ENCODE results near the gene GNAS-AS1. TPM values are rescaled to one million over a fixed set of nuclear protein-coding genes. Genes with fewer than 3 reads are reported as not detected.

GNAS-AS1 gene
- total and polyA plus RNA-seq, 2 experiments from 2014 or later = 12.3 to 15.0 TPM

GRCh38 chr20:58891086-58891717 is 40.5 kb upstream of the GNAS-AS1 start:
- H3K27ac Mint-ChIP-seq = no peak overlapping the region
- H3K36me3 ChIP-seq (ENCODE audit: insufficient read depth) = no peaks in the 10 kb centered on the region
- peaks cover 19% of the 10 kb centered on the region for H3K27me3 Mint-ChIP-seq (ENCODE audit: insufficient read depth, low read depth, poor library complexity)
- peak; percentile 63 for DNase-seq (ENCODE audit: low spot score)
- no peak overlapping the region for H3K27ac ChIP-seq (ENCODE audit: low read depth)
- peaks cover 55% of the 10 kb centered on the region for H3K79me2 ChIP-seq (replicated peaks; ENCODE audit: insufficient read depth)
- peak overlapping the region; percentile 71 for H3K4me3 Mint-ChIP-seq
- H3K4me2 ChIP-seq = peak overlapping the region; percentile 88; the same call in 1 of the 2 replicates
- peaks cover 43% of the 10 kb centered on the region for H3K4me1 Mint-ChIP-seq
- ATAC-seq = peak; percentile 4; the same call in 2 of the 3 replicates
- H2AFZ ChIP-seq = no peak overlapping the region
- H3K9me3 Mint-ChIP-seq = no peaks in the 10 kb centered on the region; the same call in 1 of the 3 replicates
- H3K4me3 ChIP-seq = peak overlapping the region; percentile 83
- H3K27me3 ChIP-seq (ENCODE audit: insufficient read depth) = peaks cover 8% of the 10 kb centered on the region
- no peaks in the 10 kb centered on the region for H3K9me2 ChIP-seq (ENCODE audit: insufficient read depth)
- peak; percentile 14; the same call in 1 of the 2 replicates for TF ChIP-seq POLR2AphosphoS5 (IDR thresholded peaks at IDR 0.05; ENCODE audit: low read depth)
- no peak for TF ChIP-seq CREB1 (CRISPR knock-in tag; IDR thresholded peaks at IDR 0.05; ENCODE audit: low read depth)
- H3K36me3 Mint-ChIP-seq (ENCODE audit: low read depth) = peaks cover 43% of the 10 kb centered on the region
- peaks cover 40% of the 10 kb centered on the region for H3K4me1 ChIP-seq (ENCODE audit: insufficient read depth)
- H4K20me1 ChIP-seq (replicated peaks; ENCODE audit: insufficient read depth) = peaks cover 6% of the 10 kb centered on the region; the same call in 1 of the 2 replicates
- H3F3A ChIP-seq (replicated peaks; ENCODE audit: low read depth) = peaks cover 6% of the 10 kb centered on the region; the same call in 1 of the 2 replicates

GRCh38 chr20:58890518-58891085 is 39.9 kb upstream of the GNAS-AS1 start:
- peaks cover 49% of the 10 kb centered on the region for H3K79me2 ChIP-seq (replicated peaks; ENCODE audit: insufficient read depth)
- no peaks in the 10 kb centered on the region for H3K36me3 ChIP-seq (ENCODE audit: insufficient read depth)
- no peaks in the 10 kb centered on the region for H3K9me2 ChIP-seq (ENCODE audit: insufficient read depth)
- peaks cover 6% of the 10 kb centered on the region; the same call in 1 of the 2 replicates for H3F3A ChIP-seq (replicated peaks; ENCODE audit: low read depth)
- Mint-ChIP-seq H3K27me3 (ENCODE audit: insufficient read depth, low read depth, poor library complexity) (peaks cover 15% of the 10 kb centered on the region), H3K4me1 (peaks cover 41% of the 10 kb centered on the region), H3K27ac (peak overlapping the region; percentile 94; the same call in 1 of the 2 replicates), H3K9me3 (no peaks in the 10 kb centered on the region; the same call in 1 of the 3 replicates), H3K4me3 (peak overlapping the region; percentile 86), H3K36me3 (ENCODE audit: low read depth) (peaks cover 42% of the 10 kb centered on the region)
- peak overlapping the region; percentile 90 for H3K27ac ChIP-seq (ENCODE audit: low read depth)
- no peaks in the 10 kb centered on the region; the same call in 1 of the 2 replicates for H4K20me1 ChIP-seq (replicated peaks; ENCODE audit: insufficient read depth)
- H3K4me3 ChIP-seq = peak overlapping the region; percentile 83
- peak overlapping the region; percentile 88 for H3K4me2 ChIP-seq
- peaks cover 8% of the 10 kb centered on the region for H3K27me3 ChIP-seq (ENCODE audit: insufficient read depth)
- H2AFZ ChIP-seq = no peak overlapping the region
- ATAC-seq (peak; percentile 26), DNase-seq (ENCODE audit: low spot score) (peak; percentile 83)
- H3K4me1 ChIP-seq (ENCODE audit: insufficient read depth) = peaks cover 34% of the 10 kb centered on the region
- no peak for TF ChIP-seq REST (IDR thresholded peaks at IDR 0.05; ENCODE audit: unreplicated experiment)
- TF ChIP-seq STAT1 (IDR thresholded peaks at IDR 0.05; ENCODE audit: unreplicated experiment) = no peak
- TF ChIP-seq JUNB (IDR thresholded peaks at IDR 0.05; ENCODE audit: unreplicated experiment) = no peak
- no peak for TF ChIP-seq CTCF (conservative IDR thresholded peaks at IDR 0.05; ENCODE audit: low read depth in 2 of 2)
- TF ChIP-seq ZNF331 (CRISPR knock-in tag; IDR thresholded peaks at IDR 0.05; ENCODE audit: low read depth) = no peak
- no peak for TF ChIP-seq NANOG (IDR thresholded peaks at IDR 0.05; ENCODE audit: borderline replicate concordance)
- TF ChIP-seq ZNF114 (CRISPR knock-in tag; IDR thresholded peaks at IDR 0.05) = no peak
- no peak for TF ChIP-seq EZH2 (IDR thresholded peaks at IDR 0.05; ENCODE audit: low read depth, unreplicated experiment)
- TF ChIP-seq EZH2phosphoT487 (IDR thresholded peaks at IDR 0.05; ENCODE audit: unreplicated experiment) = no peak
- peak; percentile 43 for TF ChIP-seq POLR2AphosphoS5 (IDR thresholded peaks at IDR 0.05; ENCODE audit: low read depth)
